ENCODE measurements around the gene SPATC1L.

DNA sequence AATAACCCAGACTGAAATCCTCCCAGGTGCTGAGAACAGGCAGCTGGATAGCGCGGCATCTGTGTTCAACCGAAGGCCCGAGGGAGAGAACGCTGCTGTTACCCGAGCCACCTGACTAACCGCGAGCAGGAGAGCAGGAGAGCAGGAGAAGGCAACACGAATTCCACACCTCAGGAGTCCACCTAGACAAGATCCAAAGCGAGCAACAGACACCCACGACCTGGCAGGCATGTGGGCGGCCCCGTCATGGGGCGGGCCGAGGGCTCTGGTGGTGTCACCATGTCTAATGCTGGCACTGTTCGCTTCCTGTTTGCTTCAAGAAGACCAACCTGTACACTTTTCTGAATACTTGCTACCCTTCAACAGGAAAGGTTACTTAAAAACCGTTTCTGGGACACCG is 20.9 kb upstream of the SPATC1L start:
- TF ChIP-seq POLR2A (IDR thresholded peaks at IDR 0.05; ENCODE audit: extremely low read depth, insufficient read length) (no peak), CTCF (IDR thresholded peaks at IDR 0.05; ENCODE audit: low read depth, low read length) (no peak)

Data from NB4 (cell line).